Measurements from ENCODE around the gene SERPINB4.

Gene SERPINB4

GRCh38 chr18:63626431-63626830, 17.6 kb downstream of the SERPINB4 start:
- DNase-seq = no peak

- DNase-seq = no peak
These were observed 19.2 kb downstream of the SERPINB4 start for GRCh38 chr18:63624863-63625262.

- DNase-seq = no peak
These were observed 24.4 kb downstream of the SERPINB4 start for GRCh38 chr18:63619661-63620060.

GRCh38 chr18:63617915-63618234, 26.2 kb downstream of the SERPINB4 start:
- no peak for DNase-seq

- no peak for DNase-seq
These were observed 26.8 kb downstream of the SERPINB4 start for GRCh38 chr18:63617049-63617914.

GRCh38 chr18:63613420-63613819, 30.6 kb downstream of the SERPINB4 start:
- DNase-seq = no peak

GRCh38 chr18:63606526-63606925, 37.5 kb downstream of the SERPINB4 start:
- no peak for DNase-seq

GRCh38 chr18:63604791-63605567, 39.1 kb downstream of the SERPINB4 start:
- no peak for DNase-seq

- DNase-seq = no peak
These were observed 40.3 kb downstream of the SERPINB4 start for GRCh38 chr18:63603772-63604171.

- DNase-seq = no peak
These were observed 40.7 kb downstream of the SERPINB4 start for GRCh38 chr18:63603355-63603754.

- no peak for DNase-seq
These were observed 47.1 kb downstream of the SERPINB4 start for GRCh38 chr18:63596964-63597363.

GRCh38 chr18:63592471-63592870, 51.6 kb downstream of the SERPINB4 start:
- no peak for DNase-seq

- no peak for DNase-seq
These were observed 52.3 kb downstream of the SERPINB4 start for GRCh38 chr18:63591725-63592124.

GRCh38 chr18:63590966-63591695, 52.9 kb downstream of the SERPINB4 start:
- no peak for DNase-seq

- no peak for DNase-seq
These were observed 53.7 kb downstream of the SERPINB4 start for GRCh38 chr18:63590373-63590772.

GRCh38 chr18:63588909-63589308, 55.1 kb downstream of the SERPINB4 start:
- no peak for DNase-seq
